Tibial artery (tissue), 4 donors: ENCODE measurements around the gene COQ8B.
A peak's percentile ranks its signal among the peaks of the same experiment; 100 is the strongest.

ENCODE experiments used
- DNase-seq, 2 donors: peaks; one replicate each; pipeline ENCODE4 v3.0.0-alpha.2; 2019
- H3K27ac ChIP-seq, 2 donors: fragments of 200-600 bp; sonication (generic) in 1 of 2; 1 replicate in 1 of 2; 2 replicates in 1 of 2; pipeline ENCODE4 v1.5.1; 2018 to 2019; ENCODE audit warnings: mild to moderate bottlenecking in 1 of 2
- H3K27me3 ChIP-seq, 2 donors: fragments of 200-600 bp; sonication (generic) in 1 of 2; one replicate each; pipeline versions ENCODE4 v1.5.1 to v1.6.0; 2016 to 2019
- H3K36me3 ChIP-seq, 3 donors: fragments of 200-600 bp; sonication (generic) in 2 of 3; one replicate each; pipeline ENCODE4 v1.5.1; 2016 to 2019; ENCODE audit warnings: mild to moderate bottlenecking in 2 of 3
- H3K4me1 ChIP-seq, 4 donors: fragments of 200-600 bp; sonication (generic) in 2 of 4; 1 replicate in 3 of 4; 2 replicates in 1 of 4; pipeline ENCODE4 v1.5.1; 2016 to 2019
- H3K4me3 ChIP-seq, 2 donors: fragments of 200-600 bp; sonication (generic) in 1 of 2; 1 replicate in 1 of 2; 2 replicates in 1 of 2; pipeline ENCODE4 v1.5.1; 2018 to 2019; ENCODE audit warnings: mild to moderate bottlenecking in 2 of 2
- H3K9me3 ChIP-seq, 3 donors: fragments of 200-600 bp; sonication (generic) in 1 of 3; one replicate each; pipeline ENCODE4 v1.5.1; 2016 to 2019
- CTCF ChIP-seq, 2 experiments: fragments of 200-600 bp in 1 of 2; fragments of 450-650 bp in 1 of 2; IDR thresholded peaks; one replicate each; pipeline ENCODE4 v1.5.1; 2017 to 2019; ENCODE audit warnings: antibody characterized with exemption in 2 of 2, mild to moderate bottlenecking in 1 of 2, moderate library complexity in 1 of 2
- intact Hi-C: fragments of 100-400 bp; cut with DNase I; formaldehyde crosslinking; loops from one replicate; pipeline ENCODE4 v1.15.0; 2023; ENCODE audit warnings: low total_unique reads

COQ8B gene

GRCh38 chr19:40745402-40745780, 28.7 kb upstream of the COQ8B start:
- no peaks in the 10 kb centered on the region for H3K9me3 ChIP-seq
- H3K27ac ChIP-seq, result peak overlapping the region; percentile 8 to 72
- peaks cover 0 to 9% (median 1%) of the 10 kb centered on the region in 3 donors for H3K36me3 ChIP-seq
- intact Hi-C loops, result no loop called here
- peaks cover 0 to 35% (median 25%) of the 10 kb centered on the region in 4 donors for H3K4me1 ChIP-seq
- no peak overlapping the region for H3K4me3 ChIP-seq
- DNase-seq, result no peak
- no peak for TF ChIP-seq CTCF (IDR thresholded peaks at IDR 0.05)
- H3K27me3 ChIP-seq, result no peaks in the 10 kb centered on the region

GRCh38 chr19:40744554-40745401, 28.1 kb upstream of the COQ8B start:
- no peak for DNase-seq
- intact Hi-C loops, result no loop called here

GRCh38 chr19:40743926-40744325, 27.2 kb upstream of the COQ8B start:
- Histone ChIP-seq H3K27me3 (no peaks in the 10 kb centered on the region), H3K4me1 (peaks cover 0 to 30% (median 17%) of the 10 kb centered on the region in 4 donors), H3K27ac (peak overlapping the region in 1 of 2 donors; percentile 72), H3K36me3 (peaks cover 9 to 24% (median 16%) of the 10 kb centered on the region in 3 donors), H3K4me3 (no peak overlapping the region), H3K9me3 (no peaks in the 10 kb centered on the region)
- intact Hi-C loops, result no loop called here
- DNase-seq, result no peak
- TF ChIP-seq CTCF (IDR thresholded peaks at IDR 0.05), result no peak

More at GRCh38 chr19:40744554-40745401, 28.1 kb upstream of the COQ8B start:
- Histone ChIP-seq H3K27me3 (no peaks in the 10 kb centered on the region), H3K4me3 (no peak overlapping the region), H3K4me1 (peaks cover 0 to 38% (median 23%) of the 10 kb centered on the region in 4 donors), H3K36me3 (peaks cover 3 to 15% (median 7%) of the 10 kb centered on the region in 3 donors), H3K9me3 (no peaks in the 10 kb centered on the region), H3K27ac (peak overlapping the region; percentile 34 to 72)
- peak in 1 of 2 experiments; percentile 8 for TF ChIP-seq CTCF (IDR thresholded peaks at IDR 0.05)

- Histone ChIP-seq H3K36me3 (peaks cover 13 to 34% (median 26%) of the 10 kb centered on the region in 3 donors), H3K9me3 (no peaks in the 10 kb centered on the region), H3K27ac (no peak overlapping the region), H3K4me1 (peaks cover 0 to 30% (median 17%) of the 10 kb centered on the region in 4 donors), H3K27me3 (no peaks in the 10 kb centered on the region), H3K4me3 (no peak overlapping the region)
- no peak for DNase-seq
- TF ChIP-seq CTCF (IDR thresholded peaks at IDR 0.05), result no peak
- intact Hi-C loops, result no loop called here
These were observed 26.2 kb upstream of the COQ8B start for GRCh38 chr19:40742886-40743285.

- DNase-seq, result no peak
- Histone ChIP-seq H3K4me1 (peaks cover 0 to 30% (median 17%) of the 10 kb centered on the region in 4 donors), H3K9me3 (no peaks in the 10 kb centered on the region), H3K27me3 (no peaks in the 10 kb centered on the region), H3K27ac (no peak overlapping the region), H3K36me3 (peaks cover 18 to 38% (median 30%) of the 10 kb centered on the region in 3 donors), H3K4me3 (no peak overlapping the region)
- intact Hi-C loops, result no loop called here
- no peak for TF ChIP-seq CTCF (IDR thresholded peaks at IDR 0.05)
These were observed 25.8 kb upstream of the COQ8B start for GRCh38 chr19:40742477-40742876.
